ENCODE measurements around the gene ALG6.
"Not testable (repeated sequence)": the region's sequence is repeated elsewhere in the genome, so short reads cannot be mapped to it uniquely, and the experiment has no call there.

Gene ALG6

DNA sequence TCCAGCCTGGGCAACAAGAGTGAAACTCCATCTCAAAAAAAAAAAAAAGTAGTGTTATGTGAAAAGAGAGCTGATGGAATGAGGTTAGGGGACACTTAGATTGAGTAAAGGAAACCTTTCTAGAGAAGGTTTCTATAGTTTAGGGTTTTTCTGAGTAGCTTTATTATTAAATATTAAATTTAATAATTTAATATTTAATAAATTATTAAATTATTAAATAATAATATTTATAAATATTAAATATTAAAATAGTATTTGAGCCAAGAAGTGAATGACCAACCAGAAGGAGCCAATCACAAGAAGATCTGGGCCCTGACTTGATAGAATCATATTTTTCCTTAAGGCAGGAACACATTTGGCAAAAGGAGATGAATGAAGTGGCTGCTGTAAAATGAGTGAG is 50.7 kb downstream of the ALG6 start:
- H2BK5ac ChIP-seq (ENCODE audit: low read depth, low read length, poor library complexity): no peak overlapping the region
- no peaks in the 10 kb centered on the region for H3K79me2 ChIP-seq (ENCODE audit: control insufficient read depth, insufficient read depth, low read length, poor library complexity)
- H3K18ac ChIP-seq (ENCODE audit: low read length): no peak overlapping the region
- no peaks in the 10 kb centered on the region for H3K79me1 ChIP-seq (ENCODE audit: low read length)
- no peak overlapping the region for H3K4ac ChIP-seq (ENCODE audit: low read depth, low read length)
- H3K14ac ChIP-seq (ENCODE audit: low read length): no peak overlapping the region
- no peak overlapping the region for H3K9ac ChIP-seq (ENCODE audit: low read length)
- no peak overlapping the region for H2AFZ ChIP-seq (ENCODE audit: insufficient read depth, low read length, poor library complexity)
- no peak overlapping the region for H2AK5ac ChIP-seq (ENCODE audit: low read length)
- H3K27ac ChIP-seq (ENCODE audit: low read depth, low read length): no peak overlapping the region
- no peak overlapping the region for H4K12ac ChIP-seq (ENCODE audit: low read depth, low read length)
- H3K4me3 ChIP-seq (ENCODE audit: low read depth, low read length): no peak overlapping the region
- no peak overlapping the region for H4K8ac ChIP-seq (ENCODE audit: low read depth, low read length)
- no peaks in the 10 kb centered on the region for H3K4me1 ChIP-seq (ENCODE audit: control insufficient read depth in 1 of 2, insufficient read depth in 2 of 2, low read length in 2 of 2)
- H4K91ac ChIP-seq (ENCODE audit: low read depth, low read length): no peak overlapping the region
- H3K4me2 ChIP-seq (ENCODE audit: low read length): no peak overlapping the region
- no peak overlapping the region for H2BK120ac ChIP-seq (ENCODE audit: insufficient read depth, low read length, poor library complexity)
- no peak overlapping the region for H3K23ac ChIP-seq (ENCODE audit: low read length)
- no peaks in the 10 kb centered on the region for H3K27me3 ChIP-seq (ENCODE audit: insufficient read depth, low read length)
- no peaks in the 10 kb centered on the region for H3K9me3 ChIP-seq (ENCODE audit: insufficient read depth, low read depth, low read length)
- DNase-seq: no peak
- no peaks in the 10 kb centered on the region for H3K36me3 ChIP-seq (ENCODE audit: control insufficient read depth in 1 of 2, insufficient read depth in 2 of 2, low read length in 2 of 2)
- H2BK12ac ChIP-seq (ENCODE audit: low read length): no peak overlapping the region

GRCh38 chr1:63420746-63421145 is 53.3 kb downstream of the ALG6 start:
- H3K9ac ChIP-seq (ENCODE audit: low read length); H3K4ac ChIP-seq (ENCODE audit: low read depth, low read length); H3K14ac ChIP-seq (ENCODE audit: low read length); H3K27me3 ChIP-seq (ENCODE audit: insufficient read depth, low read length); H3K27ac ChIP-seq (ENCODE audit: low read depth, low read length); H2BK120ac ChIP-seq (ENCODE audit: insufficient read depth, low read length, poor library complexity); H3K4me1 ChIP-seq (ENCODE audit: control insufficient read depth in 1 of 2, insufficient read depth in 2 of 2, low read length in 2 of 2); H4K8ac ChIP-seq (ENCODE audit: low read depth, low read length); H2BK12ac ChIP-seq (ENCODE audit: low read length); H2BK5ac ChIP-seq (ENCODE audit: low read depth, low read length, poor library complexity); H3K4me3 ChIP-seq (ENCODE audit: low read depth, low read length); H4K91ac ChIP-seq (ENCODE audit: low read depth, low read length); DNase-seq; H3K79me1 ChIP-seq (ENCODE audit: low read length); H3K4me2 ChIP-seq (ENCODE audit: low read length); H2AFZ ChIP-seq (ENCODE audit: insufficient read depth, low read length, poor library complexity); H3K36me3 ChIP-seq (ENCODE audit: control insufficient read depth in 1 of 2, insufficient read depth in 2 of 2, low read length in 2 of 2); H3K18ac ChIP-seq (ENCODE audit: low read length); H3K79me2 ChIP-seq (ENCODE audit: control insufficient read depth, insufficient read depth, low read length, poor library complexity); H2AK5ac ChIP-seq (ENCODE audit: low read length); H3K9me3 ChIP-seq (ENCODE audit: insufficient read depth, low read depth, low read length); H4K12ac ChIP-seq (ENCODE audit: low read depth, low read length); H3K23ac ChIP-seq (ENCODE audit: low read length): not testable (repeated sequence)
- WGBS (ENCODE audit: extremely low coverage, insufficient coverage, insufficient read length): no CpG with 5 or more reads among the region's 1 CpG

DNA sequence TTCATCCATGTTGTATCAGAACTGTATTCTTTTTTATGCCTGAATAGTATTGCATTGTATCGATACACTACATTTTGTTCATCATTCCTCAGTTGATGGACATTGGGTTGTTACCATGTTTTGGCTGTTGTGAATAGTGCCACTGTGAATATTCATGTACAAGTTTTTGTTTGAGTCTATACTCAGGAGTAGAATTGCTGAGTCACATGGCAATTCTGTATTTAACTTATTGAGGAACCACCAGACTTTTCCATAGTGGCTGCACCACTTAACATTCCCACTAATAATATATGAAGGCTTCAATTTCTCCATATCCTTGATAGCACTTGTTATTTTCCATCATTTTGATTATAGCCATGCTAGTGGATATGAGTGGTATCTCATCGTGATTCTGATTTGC is 56.2 kb downstream of the ALG6 start:
- no peak overlapping the region for H3K27ac ChIP-seq (ENCODE audit: low read depth, low read length)
- no peak for DNase-seq
- H2AK5ac ChIP-seq (ENCODE audit: low read length): no peak overlapping the region
- H3K9ac ChIP-seq (ENCODE audit: low read length): no peak overlapping the region
- WGBS (ENCODE audit: extremely low coverage, insufficient coverage, insufficient read length): no CpG with 5 or more reads among the region's 2 CpGs
- H3K79me2 ChIP-seq (ENCODE audit: control insufficient read depth, insufficient read depth, low read length, poor library complexity): no peaks in the 10 kb centered on the region
- no peak overlapping the region for H3K18ac ChIP-seq (ENCODE audit: low read length)
- H4K91ac ChIP-seq (ENCODE audit: low read depth, low read length): no peak overlapping the region
- H4K12ac ChIP-seq (ENCODE audit: low read depth, low read length): no peak overlapping the region
- H3K4me2 ChIP-seq (ENCODE audit: low read length): no peak overlapping the region
- H2BK5ac ChIP-seq (ENCODE audit: low read depth, low read length, poor library complexity): no peak overlapping the region
- no peaks in the 10 kb centered on the region for H3K79me1 ChIP-seq (ENCODE audit: low read length)
- H2BK120ac ChIP-seq (ENCODE audit: insufficient read depth, low read length, poor library complexity): no peak overlapping the region
- H3K9me3 ChIP-seq (ENCODE audit: insufficient read depth, low read depth, low read length): no peaks in the 10 kb centered on the region
- no peaks in the 10 kb centered on the region for H3K36me3 ChIP-seq (ENCODE audit: control insufficient read depth in 1 of 2, insufficient read depth in 2 of 2, low read length in 2 of 2)
- no peak overlapping the region for H3K23ac ChIP-seq (ENCODE audit: low read length)
- H3K27me3 ChIP-seq (ENCODE audit: insufficient read depth, low read length): no peaks in the 10 kb centered on the region
- H3K4ac ChIP-seq (ENCODE audit: low read depth, low read length): no peak overlapping the region
- no peak overlapping the region for H2BK12ac ChIP-seq (ENCODE audit: low read length)
- H4K8ac ChIP-seq (ENCODE audit: low read depth, low read length): no peak overlapping the region
- no peak overlapping the region for H3K14ac ChIP-seq (ENCODE audit: low read length)
- no peaks in the 10 kb centered on the region for H3K4me1 ChIP-seq (ENCODE audit: control insufficient read depth in 1 of 2, insufficient read depth in 2 of 2, low read length in 2 of 2)
- H2AFZ ChIP-seq (ENCODE audit: insufficient read depth, low read length, poor library complexity): no peak overlapping the region
- H3K4me3 ChIP-seq (ENCODE audit: low read depth, low read length): no peak overlapping the region

DNA sequence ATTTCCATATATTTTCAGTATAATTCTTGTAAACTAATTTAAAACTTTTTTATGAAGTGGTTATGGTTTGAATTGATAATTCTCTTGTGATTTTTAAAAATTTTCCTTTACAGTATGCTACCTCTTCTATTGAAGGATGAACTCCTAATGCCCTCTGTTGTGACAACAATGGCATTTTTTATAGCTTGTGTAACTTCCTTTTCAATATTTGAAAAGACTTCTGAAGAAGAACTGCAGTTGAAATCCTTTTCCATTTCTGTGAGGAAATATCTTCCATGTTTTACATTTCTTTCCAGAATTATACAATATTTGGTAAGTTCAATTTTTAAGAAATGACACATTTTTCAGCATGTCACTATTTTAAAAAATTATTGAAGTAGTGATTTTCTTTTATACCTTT is 61.4 kb downstream of the ALG6 start:
- H3K14ac ChIP-seq (ENCODE audit: low read length): no peak overlapping the region
- H2BK120ac ChIP-seq (ENCODE audit: insufficient read depth, low read length, poor library complexity): no peak overlapping the region
- no peaks in the 10 kb centered on the region for H3K4me1 ChIP-seq (ENCODE audit: control insufficient read depth in 1 of 2, insufficient read depth in 2 of 2, low read length in 2 of 2)
- H3K27ac ChIP-seq (ENCODE audit: low read depth, low read length): no peak overlapping the region
- no peak overlapping the region for H4K91ac ChIP-seq (ENCODE audit: low read depth, low read length)
- no peak overlapping the region for H3K18ac ChIP-seq (ENCODE audit: low read length)
- no peaks in the 10 kb centered on the region for H3K79me2 ChIP-seq (ENCODE audit: control insufficient read depth, insufficient read depth, low read length, poor library complexity)
- no peaks in the 10 kb centered on the region for H3K27me3 ChIP-seq (ENCODE audit: insufficient read depth, low read length)
- no peak overlapping the region for H2BK5ac ChIP-seq (ENCODE audit: low read depth, low read length, poor library complexity)
- H4K12ac ChIP-seq (ENCODE audit: low read depth, low read length): no peak overlapping the region
- H3K9me3 ChIP-seq (ENCODE audit: insufficient read depth, low read depth, low read length): no peaks in the 10 kb centered on the region
- H2AK5ac ChIP-seq (ENCODE audit: low read length): no peak overlapping the region
- no peak overlapping the region for H3K4me2 ChIP-seq (ENCODE audit: low read length)
- H2BK12ac ChIP-seq (ENCODE audit: low read length): no peak overlapping the region
- no peak for DNase-seq
- no peak overlapping the region for H3K4ac ChIP-seq (ENCODE audit: low read depth, low read length)
- no peak overlapping the region for H3K23ac ChIP-seq (ENCODE audit: low read length)
- H2AFZ ChIP-seq (ENCODE audit: insufficient read depth, low read length, poor library complexity): no peak overlapping the region
- no peak overlapping the region for H3K9ac ChIP-seq (ENCODE audit: low read length)
- H3K79me1 ChIP-seq (ENCODE audit: low read length): no peaks in the 10 kb centered on the region
- no peaks in the 10 kb centered on the region for H3K36me3 ChIP-seq (ENCODE audit: control insufficient read depth in 1 of 2, insufficient read depth in 2 of 2, low read length in 2 of 2)
- H3K4me3 ChIP-seq (ENCODE audit: low read depth, low read length): no peak overlapping the region
- H4K8ac ChIP-seq (ENCODE audit: low read depth, low read length): no peak overlapping the region

DNA sequence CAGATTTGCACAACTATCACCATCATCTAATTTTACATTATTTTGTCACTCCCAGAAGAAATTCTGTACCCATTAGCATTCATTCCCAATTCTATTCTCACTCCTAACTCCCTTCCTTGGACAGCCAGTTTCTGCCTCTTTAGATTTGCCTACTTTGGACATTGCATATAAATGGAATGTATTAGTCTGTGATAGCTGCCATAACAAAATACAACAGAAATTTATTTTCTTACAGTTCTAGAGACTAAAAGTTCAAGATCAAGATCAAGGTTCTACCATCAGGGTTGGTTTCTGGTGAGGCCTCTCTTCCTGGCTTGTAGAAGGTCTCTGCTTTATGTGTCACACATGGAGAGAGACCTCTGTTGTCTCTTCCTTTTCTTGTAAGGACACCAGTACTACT is 61.9 kb downstream of the ALG6 start:
- no peak overlapping the region for H2AK5ac ChIP-seq (ENCODE audit: low read length)
- H3K4me1 ChIP-seq (ENCODE audit: control insufficient read depth in 1 of 2, insufficient read depth in 2 of 2, low read length in 2 of 2): no peaks in the 10 kb centered on the region
- H3K14ac ChIP-seq (ENCODE audit: low read length): no peak overlapping the region
- H3K36me3 ChIP-seq (ENCODE audit: control insufficient read depth in 1 of 2, insufficient read depth in 2 of 2, low read length in 2 of 2): no peaks in the 10 kb centered on the region
- no peak overlapping the region for H2AFZ ChIP-seq (ENCODE audit: insufficient read depth, low read length, poor library complexity)
- no peak overlapping the region for H3K18ac ChIP-seq (ENCODE audit: low read length)
- no peak overlapping the region for H2BK120ac ChIP-seq (ENCODE audit: insufficient read depth, low read length, poor library complexity)
- no peaks in the 10 kb centered on the region for H3K27me3 ChIP-seq (ENCODE audit: insufficient read depth, low read length)
- H4K12ac ChIP-seq (ENCODE audit: low read depth, low read length): no peak overlapping the region
- DNase-seq: no peak
- no peak overlapping the region for H3K9ac ChIP-seq (ENCODE audit: low read length)
- no peak overlapping the region for H3K27ac ChIP-seq (ENCODE audit: low read depth, low read length)
- no peak overlapping the region for H4K8ac ChIP-seq (ENCODE audit: low read depth, low read length)
- no peak overlapping the region for H3K4ac ChIP-seq (ENCODE audit: low read depth, low read length)
- no peaks in the 10 kb centered on the region for H3K79me1 ChIP-seq (ENCODE audit: low read length)
- H3K79me2 ChIP-seq (ENCODE audit: control insufficient read depth, insufficient read depth, low read length, poor library complexity): no peaks in the 10 kb centered on the region
- H4K91ac ChIP-seq (ENCODE audit: low read depth, low read length): no peak overlapping the region
- H3K9me3 ChIP-seq (ENCODE audit: insufficient read depth, low read depth, low read length): no peaks in the 10 kb centered on the region
- H2BK5ac ChIP-seq (ENCODE audit: low read depth, low read length, poor library complexity): no peak overlapping the region
- no peak overlapping the region for H2BK12ac ChIP-seq (ENCODE audit: low read length)
- no peak overlapping the region for H3K4me3 ChIP-seq (ENCODE audit: low read depth, low read length)
- H3K4me2 ChIP-seq (ENCODE audit: low read length): no peak overlapping the region
- H3K23ac ChIP-seq (ENCODE audit: low read length): no peak overlapping the region

Data from trophoblast cell (in vitro differentiated cells and primary cell).